Progenitor cell of endocrine pancreas (in vitro differentiated cells): Measurements from ENCODE around the gene NEK3. TPM values are rescaled to one million over a fixed set of nuclear protein-coding genes. Genes with fewer than 3 reads are reported as not detected.

Source experiments
- DNase-seq: peaks from one replicate; pipeline ENCODE4 v3.0.0; 2021; ENCODE audit warnings: low spot score; ENCODE audit not compliant: unreplicated experiment
- H3K27ac Mint-ChIP-seq: 2 replicates; pipeline ENCODE4 v1.8.0; 2021; ENCODE audit warnings: mild to moderate bottlenecking, moderate library complexity, mixed read lengths
- H3K27me3 Mint-ChIP-seq: 2 replicates; pipeline ENCODE4 v1.8.0; 2021; ENCODE audit warnings: mixed read lengths
- H3K36me3 Mint-ChIP-seq: 2 replicates; pipeline ENCODE4 v1.8.0; 2022; ENCODE audit warnings: mixed read lengths; ENCODE audit not compliant: insufficient read depth
- H3K4me1 Mint-ChIP-seq: 2 replicates; pipeline ENCODE4 v1.8.0; 2021; ENCODE audit warnings: low read depth, mixed read lengths
- H3K4me3 Mint-ChIP-seq: 2 replicates; pipeline ENCODE4 v1.8.0; 2021; ENCODE audit warnings: low read depth, mild to moderate bottlenecking, moderate library complexity, mixed read lengths
- H3K9me3 Mint-ChIP-seq: 2 replicates; pipeline ENCODE4 v1.8.0; 2021; ENCODE audit warnings: low read depth, mixed read lengths
- total RNA-seq: library from RNA; stranded (reverse); gene quantifications from 2 replicates; pipeline ENCODE4 v1.2.1, GENCODE V29; 2021
- TF ChIP-seq, protein P1 (sequence below): fragments of 200-600 bp; sonication (generic); IDR thresholded peaks from one replicate; pipeline ENCODE4 v1.5.0; 2021; ENCODE audit warnings: antibody characterized with exemption, mild to moderate bottlenecking; ENCODE audit not compliant: unreplicated experiment

The NEK3 gene
- total RNA-seq, 1 donor from 2014 or later = 26.3 TPM

DNA sequence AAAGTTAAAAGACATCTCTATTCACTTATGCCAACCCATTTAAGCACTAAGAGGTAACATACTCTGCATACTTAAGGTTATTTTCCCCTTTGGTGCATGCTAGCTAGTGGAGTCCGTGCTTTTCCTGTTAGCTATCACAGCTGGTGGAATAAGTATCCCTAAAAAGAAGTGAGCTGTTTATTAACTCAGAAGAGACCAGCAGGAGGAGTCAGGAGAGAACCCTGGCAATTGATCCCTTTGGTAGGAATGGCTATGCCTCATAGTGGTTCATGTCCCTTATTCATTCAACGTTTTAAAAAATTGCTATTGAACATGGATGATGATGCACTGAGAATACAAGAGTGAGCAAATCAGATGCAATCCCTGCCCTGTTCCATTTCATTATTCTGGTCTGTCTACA lies 18.1 kb downstream of the NEK3 start:
- DNase-seq = no peak
- Mint-ChIP-seq H3K4me3 (no peak overlapping the region), H3K27ac (no peak overlapping the region), H3K4me1 (no peaks in the 10 kb centered on the region), H3K36me3 (peaks cover 12% of the 10 kb centered on the region), H3K9me3 (no peaks in the 10 kb centered on the region), H3K27me3 (no peaks in the 10 kb centered on the region)
- TF ChIP-seq, protein P1, sequence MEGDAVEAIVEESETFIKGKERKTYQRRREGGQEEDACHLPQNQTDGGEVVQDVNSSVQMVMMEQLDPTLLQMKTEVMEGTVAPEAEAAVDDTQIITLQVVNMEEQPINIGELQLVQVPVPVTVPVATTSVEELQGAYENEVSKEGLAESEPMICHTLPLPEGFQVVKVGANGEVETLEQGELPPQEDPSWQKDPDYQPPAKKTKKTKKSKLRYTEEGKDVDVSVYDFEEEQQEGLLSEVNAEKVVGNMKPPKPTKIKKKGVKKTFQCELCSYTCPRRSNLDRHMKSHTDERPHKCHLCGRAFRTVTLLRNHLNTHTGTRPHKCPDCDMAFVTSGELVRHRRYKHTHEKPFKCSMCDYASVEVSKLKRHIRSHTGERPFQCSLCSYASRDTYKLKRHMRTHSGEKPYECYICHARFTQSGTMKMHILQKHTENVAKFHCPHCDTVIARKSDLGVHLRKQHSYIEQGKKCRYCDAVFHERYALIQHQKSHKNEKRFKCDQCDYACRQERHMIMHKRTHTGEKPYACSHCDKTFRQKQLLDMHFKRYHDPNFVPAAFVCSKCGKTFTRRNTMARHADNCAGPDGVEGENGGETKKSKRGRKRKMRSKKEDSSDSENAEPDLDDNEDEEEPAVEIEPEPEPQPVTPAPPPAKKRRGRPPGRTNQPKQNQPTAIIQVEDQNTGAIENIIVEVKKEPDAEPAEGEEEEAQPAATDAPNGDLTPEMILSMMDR = no peak

DNA sequence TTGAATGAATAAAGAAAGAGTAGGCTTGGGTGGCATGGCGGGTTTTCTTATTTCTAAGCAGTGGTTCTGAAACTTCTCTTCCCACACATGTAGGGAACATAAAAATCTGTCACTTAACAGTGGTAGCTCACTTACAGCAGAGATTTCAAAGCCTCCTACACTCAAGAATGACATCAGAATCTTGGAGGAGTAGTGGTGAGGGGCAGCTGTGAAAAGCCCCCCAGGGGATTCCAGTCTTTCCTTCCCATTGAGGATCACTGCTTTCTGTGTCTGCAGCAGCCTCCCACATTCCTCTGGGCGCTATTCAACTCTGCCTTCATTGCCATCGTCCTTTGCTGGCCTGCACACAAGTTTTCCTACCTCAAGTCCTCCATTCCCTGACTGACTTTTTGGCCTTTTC lies 21.9 kb downstream of the NEK3 start:
- no peak for DNase-seq
- no peak overlapping the region for H3K4me3 Mint-ChIP-seq
- H3K36me3 Mint-ChIP-seq = peaks cover 18% of the 10 kb centered on the region
- TF ChIP-seq, protein P1 = no peak
- H3K9me3 Mint-ChIP-seq = no peaks in the 10 kb centered on the region
- H3K4me1 Mint-ChIP-seq = no peaks in the 10 kb centered on the region
- peak overlapping the region; percentile 14 for H3K27ac Mint-ChIP-seq
- no peaks in the 10 kb centered on the region for H3K27me3 Mint-ChIP-seq

DNA sequence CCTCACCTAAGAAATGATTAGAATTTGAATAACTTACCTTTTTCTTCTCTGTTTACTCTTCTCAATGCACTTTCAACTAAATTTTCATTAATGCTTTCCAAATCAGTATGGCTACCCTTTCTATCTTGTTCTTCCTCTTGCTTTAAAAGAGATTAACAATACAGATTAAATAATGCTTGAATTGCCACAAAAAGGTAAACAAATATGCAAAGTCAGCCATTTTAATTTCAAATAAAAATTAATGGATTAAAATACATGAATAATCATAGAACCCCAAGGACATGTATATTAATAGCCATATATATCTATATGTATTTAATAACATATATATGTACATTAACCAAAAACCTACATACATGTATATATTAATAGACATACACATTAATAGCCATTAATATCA lies 22.6 kb downstream of the NEK3 start:
- Mint-ChIP-seq H3K4me1 (no peaks in the 10 kb centered on the region), H3K27me3 (no peaks in the 10 kb centered on the region)

DNA sequence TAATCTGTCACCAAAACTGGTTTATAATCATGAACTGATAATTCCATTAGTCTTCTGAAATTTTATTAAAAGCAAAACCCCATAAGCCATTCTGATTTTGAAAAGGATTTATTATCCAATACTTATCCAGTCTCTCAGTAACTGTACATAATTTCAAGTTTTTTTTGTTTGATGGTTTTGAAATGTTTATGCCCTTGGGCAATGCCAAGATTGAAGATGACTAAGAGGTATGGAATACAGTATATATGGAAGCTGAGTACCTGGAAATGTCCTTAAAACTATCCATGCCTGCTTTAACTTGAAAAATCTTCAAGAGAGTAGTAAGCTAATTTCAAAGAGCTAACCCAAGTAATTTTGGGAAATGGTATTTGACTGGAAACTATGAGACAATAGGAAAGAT lies 28.8 kb downstream of the NEK3 start:
- Mint-ChIP-seq H3K36me3 (peaks cover 19% of the 10 kb centered on the region), H3K27me3 (no peaks in the 10 kb centered on the region), H3K4me3 (no peak overlapping the region), H3K9me3 (no peaks in the 10 kb centered on the region), H3K27ac (no peak overlapping the region), H3K4me1 (peaks cover 8% of the 10 kb centered on the region)
- TF ChIP-seq, protein P1 = no peak
- DNase-seq = no peak

More for the DNA sequence above, 22.6 kb downstream of the NEK3 start:
- Mint-ChIP-seq H3K27ac (no peak overlapping the region), H3K4me3 (no peak overlapping the region), H3K36me3 (peaks cover 22% of the 10 kb centered on the region), H3K9me3 (no peaks in the 10 kb centered on the region)
- DNase-seq = no peak
- TF ChIP-seq, protein P1 = no peak

DNA sequence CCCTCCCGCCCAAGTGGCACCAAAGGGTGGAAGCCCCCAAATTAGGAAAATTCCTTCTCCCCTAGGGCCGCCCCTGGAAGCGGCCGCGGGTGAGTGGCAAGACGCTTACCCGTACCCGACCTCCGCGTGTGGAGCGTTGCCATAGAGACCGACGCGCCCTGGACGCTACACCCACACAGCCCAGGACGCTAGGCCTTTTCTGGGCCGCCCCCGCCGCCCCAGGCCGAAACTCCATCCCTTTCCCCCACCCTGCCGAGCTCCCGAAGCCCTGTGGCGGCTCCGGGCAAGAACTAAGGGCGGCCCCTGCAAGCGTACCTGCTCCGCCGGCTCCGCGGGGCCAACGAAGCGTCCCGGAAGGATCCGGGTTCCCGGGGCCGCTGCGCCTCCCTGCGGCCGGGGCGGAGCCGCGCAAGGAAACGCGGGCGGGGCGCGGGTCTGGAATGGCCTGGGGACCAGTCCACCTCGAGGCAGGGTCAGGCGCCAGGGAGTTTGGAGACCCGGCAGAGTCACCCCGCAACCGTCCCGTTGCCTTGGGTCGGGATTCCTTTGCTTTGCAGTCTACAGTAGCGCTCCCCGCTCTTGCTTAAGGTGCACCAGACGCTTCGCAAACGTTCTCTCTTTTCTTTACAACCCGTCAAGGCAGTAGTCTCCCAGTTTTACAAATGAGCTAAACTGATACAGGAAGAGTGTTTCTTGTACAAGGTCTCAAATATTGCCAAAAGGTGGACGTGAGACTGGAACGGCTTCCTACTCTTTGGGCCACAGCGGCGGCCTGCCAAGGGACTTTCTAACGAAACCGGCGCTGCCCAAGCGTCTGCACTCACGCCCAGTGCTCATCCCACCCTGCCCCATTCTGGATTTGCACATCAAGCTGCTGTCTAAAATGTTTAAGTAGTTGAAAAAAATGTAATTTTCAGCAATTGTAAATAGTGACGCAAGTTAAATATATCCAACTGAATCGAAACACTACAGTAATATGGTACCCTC lies 30.4 kb downstream of the NEK3 start, which contains the start of gene NEK5:
Gene NEK5 (minus strand): TSS at position 360 of the 987 bp plus-strand sequence. CDS start 1,591 bp downstream, outside the sequence.
- H3K27me3 Mint-ChIP-seq = no peaks in the 10 kb centered on the region
- TF ChIP-seq, protein P1 = peak; percentile 88
- H3K4me1 Mint-ChIP-seq = peaks cover 8% of the 10 kb centered on the region
- DNase-seq = peak; percentile 84
- peak within 1 kb of the TSS; percentile 75 for H3K27ac Mint-ChIP-seq
- H3K36me3 Mint-ChIP-seq = peaks cover 19% of the 10 kb centered on the region
- H3K4me3 Mint-ChIP-seq = peak within 1 kb of the TSS; percentile 84
- H3K9me3 Mint-ChIP-seq = no peaks in the 10 kb centered on the region
